Muscle layer of colon (tissue), 2 donors: ENCODE data around the gene DPP8.

Source experiments
- H3K27ac ChIP-seq: one replicate; pipeline ENCODE4 v1.7.0; 2013; ENCODE audit warnings: low read depth, mild to moderate bottlenecking, low read length, moderate library complexity
- H3K27me3 ChIP-seq, 2 donors: one replicate each; pipeline ENCODE4 v1.7.0; 2013; ENCODE audit warnings: low read length in 2 of 2, mild to moderate bottlenecking in 2 of 2; ENCODE audit not compliant: insufficient read depth in 2 of 2, control insufficient read depth in 1 of 2
- H3K36me3 ChIP-seq: one replicate; pipeline ENCODE4 v1.7.0; 2013; ENCODE audit warnings: mild to moderate bottlenecking, low read length; ENCODE audit not compliant: insufficient read depth
- H3K4me1 ChIP-seq: one replicate; pipeline ENCODE4 v1.7.0; 2013; ENCODE audit warnings: mild to moderate bottlenecking, low read length; ENCODE audit not compliant: insufficient read depth
- H3K4me3 ChIP-seq, 2 donors: one replicate each; pipeline ENCODE4 v1.7.0; 2013; ENCODE audit warnings: low read length in 2 of 2, low read depth in 1 of 2, mild to moderate bottlenecking in 1 of 2, moderate library complexity in 1 of 2
- H3K9ac ChIP-seq: one replicate; pipeline ENCODE4 v1.7.0; 2013; ENCODE audit warnings: low read length
- H3K9me3 ChIP-seq: one replicate; pipeline ENCODE4 v1.7.0; 2013; ENCODE audit warnings: mild to moderate bottlenecking, low read length
- donor health status: abdominal sarcoma.
- donor health status: Adenocarcinoma of cecum.

DPP8 gene

GRCh38 chr15:65521350-65521749 is 3.9 kb upstream of the DPP8 start:
- no peak overlapping the region for H3K27ac ChIP-seq
- no peaks in the 10 kb centered on the region for H3K36me3 ChIP-seq
- no peaks in the 10 kb centered on the region for H3K27me3 ChIP-seq
- no peak overlapping the region for H3K9ac ChIP-seq
- no peak overlapping the region for H3K4me3 ChIP-seq
- no peaks in the 10 kb centered on the region for H3K9me3 ChIP-seq
- peaks cover 5% of the 10 kb centered on the region for H3K4me1 ChIP-seq

- no peaks in the 10 kb centered on the region for H3K9me3 ChIP-seq
Measured at GRCh38 chr15:65518633-65519285, 1.3 kb upstream of the DPP8 start.

GRCh38 chr15:65517866-65518207 is 348 bp upstream of the DPP8 start:
- Histone ChIP-seq H3K4me3 (peak overlapping the region in 1 of 2 donors; percentile 89), H3K4me1 (peaks cover 25% of the 10 kb centered on the region), H3K27me3 (no peaks in the 10 kb centered on the region), H3K9me3 (no peaks in the 10 kb centered on the region), H3K36me3 (peaks cover 9% of the 10 kb centered on the region), H3K9ac (no peak overlapping the region), H3K27ac (peak overlapping the region; percentile 87)

More at GRCh38 chr15:65518633-65519285, 1.3 kb upstream of the DPP8 start:
- H3K27me3 ChIP-seq: no peaks in the 10 kb centered on the region
- H3K4me1 ChIP-seq: peaks cover 25% of the 10 kb centered on the region
- H3K36me3 ChIP-seq: peaks cover 9% of the 10 kb centered on the region
- H3K9ac ChIP-seq: no peak overlapping the region
- H3K4me3 ChIP-seq: no peak overlapping the region
- H3K27ac ChIP-seq: no peak overlapping the region

GRCh38 chr15:65512807-65513416 is 4.6 kb downstream of the DPP8 start:
- Histone ChIP-seq H3K36me3 (peaks cover 20% of the 10 kb centered on the region), H3K9me3 (no peaks in the 10 kb centered on the region), H3K27me3 (no peaks in the 10 kb centered on the region), H3K4me1 (peaks cover 36% of the 10 kb centered on the region), H3K4me3 (no peak overlapping the region), H3K27ac (no peak overlapping the region), H3K9ac (no peak overlapping the region)

GRCh38 chr15:65512189-65512588 is 5.3 kb downstream of the DPP8 start:
- H3K4me1 ChIP-seq: peaks cover 36% of the 10 kb centered on the region
- H3K9ac ChIP-seq: no peak overlapping the region
- peaks cover 20% of the 10 kb centered on the region for H3K36me3 ChIP-seq
- H3K9me3 ChIP-seq: no peaks in the 10 kb centered on the region
- H3K27ac ChIP-seq: no peak overlapping the region
- no peaks in the 10 kb centered on the region for H3K27me3 ChIP-seq
- no peak overlapping the region for H3K4me3 ChIP-seq

GRCh38 chr15:65509321-65509720 is 8.2 kb downstream of the DPP8 start:
- peaks cover 12% of the 10 kb centered on the region for H3K4me1 ChIP-seq
- no peaks in the 10 kb centered on the region for H3K27me3 ChIP-seq
- H3K9me3 ChIP-seq: no peaks in the 10 kb centered on the region
- H3K9ac ChIP-seq: no peak overlapping the region
- no peak overlapping the region for H3K4me3 ChIP-seq
- peaks cover 20% of the 10 kb centered on the region for H3K36me3 ChIP-seq
- H3K27ac ChIP-seq: no peak overlapping the region

GRCh38 chr15:65494076-65494475 is 23.4 kb downstream of the DPP8 start:
- no peaks in the 10 kb centered on the region for H3K27me3 ChIP-seq
- H3K9me3 ChIP-seq: no peaks in the 10 kb centered on the region
- no peak overlapping the region for H3K4me3 ChIP-seq
- peaks cover 41% of the 10 kb centered on the region for H3K36me3 ChIP-seq
- no peaks in the 10 kb centered on the region for H3K4me1 ChIP-seq
- no peak overlapping the region for H3K9ac ChIP-seq
- no peak overlapping the region for H3K27ac ChIP-seq

- no peak overlapping the region for H3K9ac ChIP-seq
- no peaks in the 10 kb centered on the region for H3K9me3 ChIP-seq
- H3K27me3 ChIP-seq: no peaks in the 10 kb centered on the region
- no peak overlapping the region for H3K4me3 ChIP-seq
- H3K27ac ChIP-seq: no peak overlapping the region
- H3K4me1 ChIP-seq: no peaks in the 10 kb centered on the region
- peaks cover 27% of the 10 kb centered on the region for H3K36me3 ChIP-seq
Measured at GRCh38 chr15:65484876-65485275, 32.6 kb downstream of the DPP8 start.

GRCh38 chr15:65476903-65477302 is 40.6 kb downstream of the DPP8 start:
- Histone ChIP-seq H3K27me3 (no peaks in the 10 kb centered on the region), H3K4me3 (no peak overlapping the region), H3K36me3 (peaks cover 46% of the 10 kb centered on the region), H3K4me1 (no peaks in the 10 kb centered on the region), H3K9me3 (no peaks in the 10 kb centered on the region), H3K9ac (no peak overlapping the region), H3K27ac (no peak overlapping the region)

- Histone ChIP-seq H3K4me1 (no peaks in the 10 kb centered on the region), H3K9ac (no peak overlapping the region), H3K27me3 (no peaks in the 10 kb centered on the region), H3K27ac (no peak overlapping the region), H3K4me3 (no peak overlapping the region), H3K36me3 (peaks cover 45% of the 10 kb centered on the region), H3K9me3 (no peaks in the 10 kb centered on the region)
Measured at GRCh38 chr15:65470866-65471265, 46.6 kb downstream of the DPP8 start.

GRCh38 chr15:65468229-65468909 is 49.1 kb downstream of the DPP8 start:
- no peaks in the 10 kb centered on the region for H3K4me1 ChIP-seq
- no peaks in the 10 kb centered on the region for H3K9me3 ChIP-seq
- no peak overlapping the region for H3K27ac ChIP-seq
- H3K9ac ChIP-seq: no peak overlapping the region
- H3K27me3 ChIP-seq: no peaks in the 10 kb centered on the region
- H3K4me3 ChIP-seq: no peak overlapping the region
- peaks cover 59% of the 10 kb centered on the region for H3K36me3 ChIP-seq
